CD4-positive, alpha-beta T cell treated with Interleukin-17A for 4 hours (primary cell): ENCODE measurements around the gene FCER1A.
"Not testable (repeated sequence)": the region's sequence is repeated elsewhere in the genome, so short reads cannot be mapped to it uniquely, and the experiment has no call there.

Experiments used
- DNase-seq: peaks from one replicate; pipeline ENCODE4 v3.0.0-alpha.2; 2020; ENCODE audit warnings: mixed read lengths

FCER1A gene

DNA sequence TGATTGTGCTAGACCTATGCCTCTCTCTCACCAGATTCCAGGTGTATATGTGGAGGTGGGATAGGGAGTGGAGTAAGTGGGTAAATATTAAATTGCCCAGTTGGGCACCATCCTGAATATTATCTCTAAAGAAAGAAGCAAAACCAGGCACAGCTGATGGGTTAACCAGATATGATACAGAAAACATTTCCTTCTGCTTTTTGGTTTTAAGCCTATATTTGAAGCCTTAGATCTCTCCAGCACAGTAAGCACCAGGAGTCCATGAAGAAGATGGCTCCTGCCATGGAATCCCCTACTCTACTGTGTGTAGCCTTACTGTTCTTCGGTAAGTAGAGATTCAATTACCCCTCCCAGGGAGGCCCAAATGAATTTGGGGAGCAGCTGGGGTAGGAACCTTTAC, at the start of gene FCER1A:
Gene FCER1A (plus strand): TSS at position 242 of the 400 bp plus-strand sequence. CDS start 29 bp downstream, at position 271.
- no peak for DNase-seq

DNA sequence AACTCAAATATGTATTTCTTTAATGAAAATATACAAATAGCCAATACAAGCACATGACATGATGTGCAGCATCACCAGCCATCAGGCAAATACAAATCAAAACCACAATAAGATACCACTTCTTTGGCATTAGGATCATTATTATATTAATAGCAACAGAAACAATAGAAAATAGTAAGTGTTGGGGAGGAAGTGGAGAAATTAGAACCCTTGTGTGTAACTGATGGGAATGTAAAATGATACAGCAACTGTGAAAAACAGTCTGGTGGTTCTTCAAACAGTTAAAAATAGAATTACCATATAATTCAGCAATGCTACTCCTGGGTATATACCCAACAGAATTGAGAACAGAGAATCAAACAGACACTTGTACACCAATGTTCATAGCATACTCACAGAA, 40.8 kb upstream of the FCER1A start:
- DNase-seq: no peak

DNA sequence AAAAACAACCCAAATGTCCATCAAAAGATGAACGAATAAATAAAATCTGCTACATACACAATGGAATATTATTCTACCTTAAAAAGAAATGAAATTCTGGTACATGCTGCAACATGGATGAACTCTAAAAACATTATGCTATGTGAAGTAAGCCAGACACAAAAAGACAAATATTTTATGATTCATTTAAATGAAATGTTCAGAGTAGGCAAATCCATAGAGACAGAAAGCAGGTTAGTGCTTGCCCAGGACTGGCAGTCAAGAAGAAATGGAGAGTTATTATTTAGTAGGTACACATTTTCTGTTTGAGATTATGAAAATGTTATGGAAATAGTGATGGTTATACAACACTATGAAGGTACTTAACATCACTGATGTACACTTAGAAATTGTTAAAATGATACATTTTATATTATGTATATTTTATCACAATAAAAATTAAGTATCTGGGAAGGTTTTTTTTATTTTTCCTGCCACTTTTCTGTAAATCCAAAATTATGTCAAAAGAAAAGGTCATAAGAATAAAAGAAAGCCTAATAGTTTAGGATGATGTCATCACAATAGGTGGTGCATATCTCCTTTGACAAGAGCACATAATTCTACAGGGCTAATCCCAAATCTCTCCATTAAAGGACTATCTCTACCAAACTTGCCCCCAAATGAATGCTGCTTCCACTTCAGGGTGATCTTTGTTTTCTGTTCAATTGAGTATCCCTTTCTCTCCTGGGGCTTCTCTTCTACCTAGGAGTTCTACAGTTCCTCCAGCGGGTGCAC, 40.2 kb upstream of the FCER1A start:
- DNase-seq: no peak

DNA sequence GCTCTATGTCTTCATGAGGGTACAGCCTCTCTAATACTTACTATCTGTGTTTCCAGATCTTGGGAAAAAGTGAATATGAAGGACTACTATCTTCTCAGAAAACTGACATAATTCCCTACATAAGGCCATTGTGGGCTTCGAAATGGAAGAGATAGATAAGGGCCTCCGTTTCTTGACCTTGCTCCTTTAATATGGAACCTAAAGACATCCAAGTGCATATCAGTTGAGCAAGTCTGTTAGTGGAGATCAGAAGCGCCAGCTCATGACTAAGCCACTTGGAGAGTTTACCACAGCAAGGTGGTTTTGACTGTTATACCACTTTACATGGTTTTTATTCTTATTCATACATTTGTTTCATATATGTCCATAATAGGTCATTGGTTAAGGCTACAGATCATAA, 35.3 kb upstream of the FCER1A start:
- no peak for DNase-seq

DNA sequence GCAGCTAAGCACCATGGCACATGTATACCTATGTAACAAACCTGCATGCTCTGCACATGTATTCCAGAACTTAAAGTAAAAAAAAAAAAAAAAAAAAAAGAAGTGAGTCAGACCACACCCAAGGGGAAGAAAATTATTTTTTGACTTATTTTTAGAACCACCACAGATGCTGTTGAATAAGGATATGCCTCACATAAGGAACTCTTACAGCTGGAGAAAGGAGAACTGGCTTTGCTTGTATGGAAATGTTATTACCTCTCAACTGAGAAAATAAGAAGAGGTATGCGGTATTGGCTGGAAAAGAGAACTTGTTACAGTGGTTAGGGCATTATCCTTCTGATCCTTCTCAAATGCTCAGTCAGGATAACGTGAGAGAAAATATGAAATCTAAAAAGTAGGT, 27.5 kb upstream of the FCER1A start:
- no peak for DNase-seq

DNA sequence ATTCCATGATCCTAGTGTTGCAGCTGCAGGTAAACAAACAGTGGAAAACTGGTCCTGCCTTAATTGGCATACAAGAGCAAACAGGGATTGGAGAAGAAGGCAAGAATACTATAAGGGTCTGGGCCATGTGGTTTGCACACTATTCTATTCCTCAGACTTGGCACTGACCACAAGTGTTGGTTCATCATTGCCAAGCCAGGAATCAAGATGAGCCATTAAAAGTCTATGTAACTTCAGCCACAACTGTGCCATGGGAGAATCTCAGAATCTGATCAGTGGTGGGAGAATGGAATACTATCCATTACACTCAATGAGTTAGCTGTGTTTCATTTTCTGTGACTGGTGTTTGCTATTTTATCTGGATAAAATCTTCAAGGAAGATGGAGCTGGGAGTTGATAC, 26.2 kb upstream of the FCER1A start:
- no peak for DNase-seq

DNA sequence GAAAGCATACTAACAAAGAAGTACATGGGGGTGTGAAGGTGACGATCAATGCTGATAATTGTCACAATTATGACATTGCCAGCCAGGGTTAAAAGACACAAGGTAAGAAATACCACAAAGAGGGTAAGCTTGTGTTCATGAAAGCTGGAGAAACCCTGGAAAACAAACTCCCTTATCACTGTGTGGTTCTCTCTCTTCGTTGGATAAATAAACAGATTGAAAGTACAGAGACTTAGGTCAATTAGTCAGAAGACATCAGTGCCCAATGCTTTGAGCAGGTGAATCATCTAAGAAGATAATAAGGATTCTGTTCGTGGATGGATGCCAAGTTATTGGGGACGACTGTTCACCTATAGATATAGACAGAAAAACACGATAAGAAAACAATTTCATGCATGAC, 22.4 kb upstream of the FCER1A start:
- DNase-seq: no peak

DNA sequence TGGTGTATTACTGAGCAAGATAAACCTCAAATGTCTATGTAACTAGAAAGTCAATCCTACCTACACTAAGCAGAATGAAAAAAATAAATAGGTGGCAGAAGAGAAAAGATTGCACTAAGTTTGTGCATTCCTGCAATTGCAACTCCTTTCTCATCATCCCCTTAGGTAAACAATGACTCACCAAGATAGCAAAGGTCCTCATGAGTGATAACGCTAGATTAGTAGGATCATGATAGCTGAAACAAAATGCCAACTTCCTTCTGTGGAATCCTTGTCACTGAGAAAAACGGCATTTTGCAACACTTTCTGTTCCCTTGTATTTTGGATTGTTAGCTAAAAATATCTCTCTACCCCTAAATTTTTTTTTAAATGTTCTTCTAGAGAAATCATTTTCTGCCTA, 20.0 kb upstream of the FCER1A start:
- no peak for DNase-seq

DNA sequence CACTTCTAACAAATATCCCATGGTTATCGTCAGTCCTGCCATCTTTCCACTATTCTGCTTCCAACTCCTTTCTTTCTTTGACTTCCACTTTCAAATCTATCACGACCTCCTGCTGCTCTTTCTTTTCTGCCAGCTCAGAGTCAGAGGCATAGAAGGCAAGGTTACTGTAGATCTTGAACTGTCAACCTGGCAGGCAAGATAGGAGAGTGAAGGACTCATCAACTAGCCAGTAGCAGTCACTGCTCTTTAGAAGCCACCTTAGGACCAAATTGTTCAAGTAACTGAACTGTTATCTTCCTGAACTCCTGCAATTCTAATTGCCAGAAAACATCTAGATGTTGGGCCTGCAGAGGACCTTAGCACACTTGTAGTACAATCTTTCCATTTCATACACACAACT, 13.1 kb upstream of the FCER1A start:
- DNase-seq: no peak

DNA sequence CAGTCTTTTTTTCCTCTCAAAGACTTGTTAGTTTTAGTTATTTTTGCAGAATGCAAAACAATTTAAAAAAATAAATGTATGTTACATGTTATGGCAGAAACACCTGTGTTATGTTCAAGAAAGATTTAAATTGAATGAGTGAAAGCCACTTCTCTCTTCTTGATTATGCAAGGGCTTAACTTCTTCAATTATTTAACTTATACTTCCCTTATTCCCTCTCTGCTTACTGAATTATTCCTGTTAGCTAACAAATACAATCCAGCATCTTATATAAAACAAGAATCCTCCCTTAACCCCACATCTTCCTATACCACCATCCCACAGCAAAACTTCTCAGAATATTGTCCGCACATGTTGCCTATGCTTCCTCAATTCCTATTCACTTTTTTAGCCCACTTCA, 10.7 kb upstream of the FCER1A start:
- no peak for DNase-seq

DNA sequence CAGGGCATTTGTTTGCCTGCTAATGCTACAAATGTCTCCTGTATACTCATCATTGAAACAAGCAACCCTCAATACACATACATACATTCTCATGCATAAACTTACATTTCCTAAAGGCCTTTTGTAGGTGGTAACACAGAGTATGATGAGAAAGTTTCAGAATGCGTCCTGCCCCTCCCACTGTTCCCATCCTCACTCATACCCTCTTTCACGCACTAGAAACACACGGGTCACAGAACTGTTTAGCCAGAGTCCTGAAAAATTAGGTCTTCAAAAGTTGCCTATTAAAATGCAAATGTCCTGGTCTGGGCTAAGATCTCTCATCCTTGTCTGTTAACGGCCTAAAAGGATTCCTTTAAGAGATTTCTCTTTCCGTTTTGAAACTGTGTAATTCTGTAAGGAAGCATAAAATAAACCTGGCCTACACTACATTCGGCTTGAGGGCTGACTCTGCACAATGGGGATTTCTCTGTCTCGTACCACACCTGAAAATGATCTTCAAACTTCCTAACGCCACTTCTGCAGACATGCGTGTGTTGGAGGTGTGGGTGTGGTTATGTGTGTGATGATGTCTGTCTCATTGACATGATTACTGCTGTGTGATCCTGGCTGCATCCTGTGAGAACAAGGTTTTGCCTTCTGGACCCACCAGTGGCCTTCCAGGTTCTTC, 5.3 kb upstream of the FCER1A start:
- no peak for DNase-seq

DNA sequence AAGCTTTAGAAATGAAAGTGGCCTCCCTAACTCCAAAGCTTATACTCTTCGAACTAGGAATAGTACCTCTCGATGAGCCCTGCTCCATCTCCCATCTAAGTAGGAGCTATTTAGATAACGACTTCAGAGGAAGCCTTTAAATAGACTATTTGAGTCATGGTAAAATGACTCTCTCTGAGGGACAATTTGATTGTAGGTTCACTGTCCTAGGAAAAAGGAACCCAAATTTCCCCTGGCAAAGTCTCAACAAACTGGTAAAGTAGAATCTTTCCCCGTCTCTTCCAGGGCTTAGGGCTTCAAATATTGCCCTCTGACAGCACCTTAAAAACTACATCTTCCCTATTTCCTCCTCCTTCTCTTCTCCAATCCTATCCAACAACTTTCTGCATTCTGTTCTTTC, 2.0 kb upstream of the FCER1A start:
- no peak for DNase-seq

DNA sequence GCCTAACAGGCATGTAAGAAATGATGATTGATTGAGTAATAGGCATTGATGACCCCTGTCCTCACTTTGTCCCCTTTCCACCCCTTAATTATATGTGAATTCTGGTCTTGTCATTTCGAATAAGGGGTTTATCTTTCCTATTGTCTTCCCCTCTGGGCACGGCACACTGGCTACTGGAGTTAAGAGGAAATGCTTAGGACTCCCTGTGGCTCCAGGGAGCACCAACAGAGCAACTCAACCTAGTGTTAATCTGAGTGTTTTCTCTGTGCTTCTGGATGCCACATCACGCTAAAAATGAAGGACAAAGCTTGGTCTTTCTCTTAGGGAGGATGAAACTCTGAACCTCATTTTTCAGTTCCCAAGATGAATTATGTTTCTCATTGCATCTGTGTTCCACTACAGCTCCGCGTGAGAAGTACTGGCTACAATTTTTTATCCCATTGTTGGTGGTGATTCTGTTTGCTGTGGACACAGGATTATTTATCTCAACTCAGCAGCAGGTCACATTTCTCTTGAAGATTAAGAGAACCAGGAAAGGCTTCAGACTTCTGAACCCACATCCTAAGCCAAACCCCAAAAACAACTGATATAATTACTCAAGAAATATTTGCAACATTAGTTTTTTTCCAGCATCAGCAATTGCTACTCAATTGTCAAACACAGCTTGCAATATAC, 5.3 kb downstream of the FCER1A start:
- no peak for DNase-seq

DNA sequence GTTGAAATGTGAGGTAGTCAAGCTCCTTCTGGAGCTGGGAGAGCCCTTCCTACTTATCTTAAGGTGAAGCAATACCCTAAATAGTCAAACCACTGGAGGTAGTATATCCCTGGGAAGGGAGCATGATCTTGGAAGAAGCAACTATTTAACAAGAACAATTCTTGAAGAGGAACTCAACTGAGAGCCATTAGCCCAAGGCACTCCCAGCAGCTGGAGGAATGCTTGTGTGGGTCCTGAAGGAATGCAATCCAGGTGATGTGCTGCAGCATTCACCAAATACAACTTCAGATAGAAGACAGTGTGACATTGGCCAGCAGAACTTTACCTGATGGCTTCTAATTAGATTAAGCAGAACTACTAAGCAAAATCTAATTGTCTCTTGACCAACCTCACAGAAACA, 9.5 kb downstream of the FCER1A start:
- DNase-seq: no peak

DNA sequence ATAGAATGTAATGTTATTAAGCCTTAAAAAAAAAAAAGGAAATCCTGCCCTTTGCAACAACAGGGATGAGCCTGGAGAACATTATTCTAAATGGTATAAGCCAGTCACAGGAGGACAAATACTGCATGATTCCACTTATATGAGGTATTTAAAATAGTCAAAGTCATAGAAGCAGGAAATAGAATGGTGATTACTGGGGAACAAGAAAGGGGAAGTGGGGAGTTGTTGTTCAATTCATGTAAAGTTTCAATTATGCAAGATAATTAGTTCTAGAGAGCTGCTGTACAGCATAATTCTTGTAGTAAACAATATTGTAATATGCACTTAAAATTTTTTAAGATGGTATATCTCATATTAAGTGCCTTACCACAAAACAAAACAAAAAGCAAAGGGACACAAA, 13.2 kb downstream of the FCER1A start:
- no peak for DNase-seq

DNA sequence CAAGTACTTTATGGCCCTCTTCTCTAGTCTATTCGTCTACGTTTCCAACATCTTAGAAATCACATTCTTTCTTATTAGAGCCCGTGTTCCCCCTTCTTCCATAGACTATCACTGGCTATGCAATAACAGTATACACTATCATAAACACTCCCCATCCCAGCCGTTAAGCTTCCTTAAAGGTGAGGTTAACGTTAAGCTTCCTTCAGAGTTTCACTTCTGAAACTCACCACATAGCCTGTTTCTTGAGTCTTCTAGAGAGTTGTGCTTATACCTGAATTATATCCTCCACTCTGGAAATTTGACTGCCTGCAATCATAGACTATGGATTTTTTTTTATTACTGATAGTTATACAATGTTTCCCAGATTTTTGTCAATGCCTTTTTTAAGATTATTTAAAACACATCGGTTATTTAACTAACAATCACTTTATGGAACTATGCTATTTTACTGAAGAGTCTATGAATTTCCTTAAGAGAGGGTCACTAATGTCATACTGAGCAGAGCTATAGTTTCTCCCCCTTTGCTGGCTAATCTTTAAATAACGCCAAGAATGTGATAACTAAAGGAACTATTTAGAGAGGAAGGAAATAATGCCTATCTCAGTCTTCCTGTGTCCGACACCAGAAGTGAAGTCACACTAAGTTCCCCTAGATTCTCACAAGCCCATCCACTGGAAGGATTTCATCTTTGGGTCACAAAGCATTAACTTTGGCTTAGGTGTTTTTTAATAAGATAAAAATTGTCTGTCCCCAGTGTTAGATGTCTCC, 16.8 kb downstream of the FCER1A start:
- DNase-seq: no peak

DNA sequence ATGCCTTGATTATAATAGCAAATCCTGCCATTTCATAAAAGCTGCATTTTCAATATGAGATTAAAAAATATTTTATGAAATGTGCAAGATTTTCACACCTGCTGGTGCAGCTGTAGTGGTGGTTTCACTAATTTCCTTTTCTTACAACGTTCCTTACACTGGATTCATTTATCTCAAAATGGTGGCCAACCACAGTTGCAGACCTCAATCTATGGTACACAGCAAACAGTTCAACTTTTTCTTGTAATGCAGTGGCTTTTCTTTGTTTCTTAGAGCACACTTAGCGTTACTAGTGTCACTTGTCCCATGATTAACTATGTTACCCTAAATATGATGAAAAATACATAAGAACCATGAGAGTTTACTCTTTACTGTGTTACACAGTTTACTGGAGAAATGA, 32.7 kb downstream of the FCER1A start:
- DNase-seq: no peak

DNA sequence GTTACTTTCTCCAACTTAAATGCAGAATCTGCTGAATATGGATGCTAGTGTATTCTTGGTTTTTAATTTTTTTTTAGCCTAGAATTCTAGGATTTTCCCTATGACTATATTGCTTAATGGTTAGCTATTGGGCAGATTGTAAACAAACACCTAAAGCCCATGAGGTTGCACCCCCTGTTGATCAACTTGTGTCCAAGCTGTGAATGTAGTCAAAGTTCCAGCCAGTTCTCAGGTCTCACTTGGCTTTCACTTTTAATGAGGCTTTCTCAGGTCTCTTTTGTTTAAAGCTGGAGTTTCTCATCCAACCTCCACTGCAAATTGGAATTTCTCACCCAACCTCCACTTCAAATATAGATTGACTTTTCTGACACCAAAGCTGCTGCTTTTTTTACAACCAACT, 35.9 kb downstream of the FCER1A start:
- no peak for DNase-seq

DNA sequence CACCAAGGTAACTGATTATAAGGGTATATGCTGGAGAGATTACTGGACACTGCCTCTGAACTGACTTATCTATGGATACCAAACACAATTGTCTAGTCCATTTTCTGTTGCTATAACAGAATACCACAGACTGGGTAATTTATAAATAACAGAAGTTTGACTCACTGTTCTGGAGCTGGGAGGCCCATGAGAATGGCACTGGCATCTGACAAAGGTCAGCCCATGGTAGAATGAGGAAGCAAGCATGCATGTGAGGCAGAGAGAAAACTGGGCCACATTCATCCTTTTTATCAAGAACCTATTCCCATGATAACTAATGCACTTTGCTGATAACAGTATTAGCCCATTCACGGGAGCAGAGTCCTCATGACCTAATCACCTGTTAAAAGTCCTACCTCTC, 37.4 kb downstream of the FCER1A start:
- no peak for DNase-seq

DNA sequence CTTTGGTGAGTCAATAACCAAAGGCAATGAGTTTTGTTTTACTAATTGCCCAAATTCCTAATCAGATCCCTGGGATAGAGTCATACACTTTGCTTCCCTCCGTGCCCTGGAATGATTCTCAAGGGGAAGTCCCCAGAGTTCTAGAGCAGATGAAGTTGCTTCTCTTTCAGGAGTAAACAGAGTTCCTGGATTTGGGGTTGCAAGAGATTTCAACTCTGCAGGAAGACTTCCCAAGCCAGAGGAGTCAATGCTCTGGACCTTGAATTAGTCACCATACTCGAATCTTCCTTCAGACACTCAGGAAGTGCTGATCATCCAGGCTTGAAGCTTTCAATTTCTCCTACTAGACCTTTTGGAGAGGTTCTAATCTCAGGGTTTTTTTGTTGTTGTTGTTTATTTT, 39.6 kb downstream of the FCER1A start:
- no peak for DNase-seq

DNA sequence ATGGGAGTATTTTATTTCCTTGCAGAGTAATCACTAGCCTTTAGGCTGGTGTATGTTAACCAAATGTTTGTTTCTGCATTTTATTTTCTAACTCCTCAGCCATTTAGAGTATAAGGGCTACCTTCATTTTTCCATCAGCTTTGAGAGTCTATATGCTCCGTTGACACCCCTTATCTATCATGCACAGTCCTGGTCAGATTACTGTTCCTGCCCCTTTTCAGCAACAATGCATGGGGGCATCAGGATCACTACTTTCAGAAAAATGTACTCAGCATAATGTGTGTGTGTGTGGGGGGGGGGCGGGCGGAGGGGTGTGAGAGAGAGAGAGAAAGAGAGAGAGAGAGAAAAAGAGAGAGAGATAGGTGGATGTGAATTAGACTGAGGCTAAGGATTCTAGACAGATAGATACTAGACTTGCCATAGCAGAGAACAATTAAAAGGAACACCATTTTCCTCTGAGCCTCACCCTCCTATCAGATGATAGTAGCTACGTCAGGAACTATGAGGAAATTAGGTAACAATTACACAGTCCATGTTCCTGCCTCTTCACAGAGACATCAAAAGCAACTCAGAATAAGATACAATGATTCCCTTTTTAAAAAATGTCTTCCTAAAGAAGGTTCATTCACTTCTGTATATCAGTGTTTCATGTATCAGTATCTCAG, 40.8 kb downstream of the FCER1A start:
- DNase-seq: no peak

DNA sequence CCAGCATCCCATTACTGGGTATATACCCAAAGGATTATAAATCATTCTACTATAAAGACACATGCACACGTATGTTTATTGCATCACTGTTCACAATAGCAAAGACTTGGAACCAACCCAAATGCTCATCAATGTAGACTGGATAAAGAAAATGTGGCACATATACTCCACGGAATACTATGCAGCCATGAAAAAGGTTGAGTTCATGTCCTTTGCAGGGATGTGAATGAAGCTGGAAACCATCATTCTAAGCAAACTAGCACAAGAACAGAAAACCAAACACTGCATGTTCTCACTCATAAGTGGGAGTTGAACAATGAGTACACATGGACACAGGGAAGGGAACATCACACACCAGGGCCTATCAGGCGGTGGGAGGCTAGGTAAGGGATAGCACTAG, 47.2 kb downstream of the FCER1A start:
- not testable (repeated sequence) for DNase-seq

DNA sequence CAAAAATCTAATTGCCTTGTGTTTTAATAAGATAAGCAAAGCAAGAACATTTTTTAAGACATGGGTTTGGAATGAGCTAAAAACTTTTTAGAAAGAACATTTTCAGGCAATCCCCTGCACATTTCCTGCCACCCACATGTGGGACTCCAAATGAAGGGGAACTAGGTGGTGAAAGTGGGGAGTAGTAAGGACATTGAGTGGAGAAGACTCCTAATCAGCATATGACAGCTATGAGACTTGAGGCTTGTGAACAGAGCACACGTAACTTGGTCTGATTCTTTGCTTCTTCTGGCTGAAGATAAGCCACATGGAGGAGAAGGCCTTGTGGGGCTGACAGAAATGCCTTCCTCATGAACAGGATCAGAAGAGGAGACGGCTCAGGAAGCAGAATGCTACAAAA, 50.3 kb downstream of the FCER1A start:
- no peak for DNase-seq
